GM19372 (cell line): Measurements from ENCODE around the gene UNC5C.
"Not testable (repeated sequence)": the region's sequence is repeated elsewhere in the genome, so short reads cannot be mapped to it uniquely, and the experiment has no call there.

Source experiments
- ATAC-seq: cut with Tn5 transposase; IDR thresholded peaks from one replicate; pipeline ENCODE4 v1.9.1; 2021; ENCODE audit warnings: mild to moderate bottlenecking, low read depth, moderate library complexity; ENCODE audit not compliant: unreplicated experiment

UNC5C gene

GRCh38 chr4:95191537-95191936 lies 357.2 kb downstream of the UNC5C start:
- no peak for ATAC-seq

GRCh38 chr4:95190751-95191436 lies 357.9 kb downstream of the UNC5C start:
- no peak for ATAC-seq

GRCh38 chr4:95188701-95189370 lies 359.9 kb downstream of the UNC5C start:
- ATAC-seq = no peak

GRCh38 chr4:95186666-95187065 lies 362.1 kb downstream of the UNC5C start:
- no peak for ATAC-seq

- ATAC-seq = no peak
Measured at GRCh38 chr4:95183656-95184408, 364.9 kb downstream of the UNC5C start.

- ATAC-seq = no peak
Measured at GRCh38 chr4:95181996-95182306, 366.8 kb downstream of the UNC5C start.

- ATAC-seq = no peak
Measured at GRCh38 chr4:95181243-95181995, 367.4 kb downstream of the UNC5C start.

GRCh38 chr4:95180531-95181242 lies 368.1 kb downstream of the UNC5C start:
- no peak for ATAC-seq

- no peak for ATAC-seq
Measured at GRCh38 chr4:95178938-95179337, 369.8 kb downstream of the UNC5C start.

- ATAC-seq = not testable (repeated sequence)
Measured at GRCh38 chr4:95171377-95171776, 377.4 kb downstream of the UNC5C start.

GRCh38 chr4:95170176-95170575 lies 378.6 kb downstream of the UNC5C start:
- ATAC-seq = no peak

- ATAC-seq = no peak
Measured at GRCh38 chr4:95167805-95168204, 381.0 kb downstream of the UNC5C start.

- peak; percentile 73 for ATAC-seq
Measured at GRCh38 chr4:95165926-95166524, 382.7 kb downstream of the UNC5C start.

- no peak for ATAC-seq
Measured at GRCh38 chr4:95162867-95163266, 385.9 kb downstream of the UNC5C start.

GRCh38 chr4:95161781-95162469 lies 386.8 kb downstream of the UNC5C start:
- ATAC-seq = no peak

GRCh38 chr4:95159384-95159783 lies 389.4 kb downstream of the UNC5C start:
- no peak for ATAC-seq

- no peak for ATAC-seq
Measured at GRCh38 chr4:95158626-95159025, 390.1 kb downstream of the UNC5C start.

GRCh38 chr4:95158045-95158444 lies 390.7 kb downstream of the UNC5C start:
- no peak for ATAC-seq

GRCh38 chr4:95157596-95157995 lies 391.2 kb downstream of the UNC5C start:
- ATAC-seq = no peak

GRCh38 chr4:95156452-95156765 lies 392.4 kb downstream of the UNC5C start:
- no peak for ATAC-seq
